Sigmoid colon (tissue), 7 donors: ENCODE data around the gene BHLHE41. TPM values are rescaled to one million over a fixed set of nuclear protein-coding genes. Genes with fewer than 3 reads are reported as not detected.
A peak's percentile ranks its signal among the peaks of the same experiment; 100 is the strongest.

Source experiments
- DNase-seq: peaks from one replicate; pipeline ENCODE4 v3.0.0-alpha.2; 2019
- H3K27ac ChIP-seq, 4 donors: fragments of 200-600 bp; sonication (generic); one replicate each; pipeline ENCODE4 v1.5.1; 2016 to 2019; ENCODE audit warnings: mild to moderate bottlenecking in 1 of 4
- H3K27me3 ChIP-seq, 3 donors: fragments of 200-600 bp; sonication (generic); one replicate each; pipeline ENCODE4 v1.5.1; 2019; ENCODE audit warnings: mild to moderate bottlenecking in 1 of 3
- H3K36me3 ChIP-seq, 4 donors: fragments of 200-600 bp; sonication (generic); one replicate each; pipeline ENCODE4 v1.5.1; 2016 to 2019
- H3K4me1 ChIP-seq, 4 donors: fragments of 200-600 bp; sonication (generic); one replicate each; pipeline ENCODE4 v1.5.1; 2017 to 2019
- H3K4me3 ChIP-seq, 4 donors: fragments of 200-600 bp; sonication (generic); one replicate each; pipeline ENCODE4 v1.5.1; 2017 to 2019; ENCODE audit warnings: mild to moderate bottlenecking in 2 of 4, moderate library complexity in 1 of 4
- H3K9me3 ChIP-seq, 4 donors: fragments of 200-600 bp in 3 of 4; sonication (generic) in 3 of 4; one replicate each; pipeline versions ENCODE4 v1.5.1 to v1.6.1; 2013 to 2019
- EP300 ChIP-seq, 4 donors: sonication (generic); formaldehyde crosslinking; IDR thresholded peaks; one replicate each; pipeline ENCODE4 v1.6.1; 2017; ENCODE audit warnings: antibody characterized with exemption in 4 of 4
- POLR2A ChIP-seq, 2 donors: fragments of 450-650 bp; IDR thresholded peaks; one replicate each; pipeline ENCODE4 v1.6.1; 2016; ENCODE audit warnings: antibody characterized with exemption in 2 of 2, mild to moderate bottlenecking in 2 of 2, moderate library complexity in 2 of 2
- POLR2AphosphoS5 ChIP-seq, 4 donors: sonication (generic); formaldehyde crosslinking; IDR thresholded peaks; one replicate each; pipeline ENCODE4 v1.6.1; 2017; ENCODE audit warnings: antibody characterized with exemption in 4 of 4
- WGBS, 2 donors: extraction: QIAGEN DNeasy Blood & Tissue Kit; methylation state at CpG; one replicate each; pipeline ENCODE4 v1.1.7; 2013; 5-methylcytosine and 5-hydroxymethylcytosine counted together
- intact Hi-C: fragments of 100-400 bp; cut with DNase I; formaldehyde crosslinking; loops from one replicate; pipeline ENCODE4 v1.15.1; 2023
- polyA plus RNA-seq, 3 donors: library from polyadenylated mRNA; stranded (reverse); fragments of 200-250 nt; gene quantifications; one replicate each; pipeline ENCODE4 v1.2.3, GENCODE V29; 2013
- total RNA-seq, 4 donors: library from RNA; depleted of rRNA; stranded (reverse); fragments of >200 nt; gene quantifications; one replicate each; pipeline ENCODE4 v1.1.0, GENCODE V29; 2016
- TF ChIP-seq, protein P1 (sequence below), 4 experiments: fragments of 450-650 bp in 3 of 4; fragments of 200-600 bp in 1 of 4; IDR thresholded peaks; one replicate each; pipeline ENCODE4 v1.5.1; 2016 to 2019; ENCODE audit warnings: antibody characterized with exemption in 4 of 4, mild to moderate bottlenecking in 3 of 4, moderate library complexity in 2 of 4
- donor health status: healthy with polysubstance abuse.
- donor health status: Bipolar disorder and iron deficiency.
- donor health status: healthy.

The BHLHE41 gene
- total and polyA plus RNA-seq, 7 donors: 3.9 to 12.6 (median 6.2) TPM

DNA sequence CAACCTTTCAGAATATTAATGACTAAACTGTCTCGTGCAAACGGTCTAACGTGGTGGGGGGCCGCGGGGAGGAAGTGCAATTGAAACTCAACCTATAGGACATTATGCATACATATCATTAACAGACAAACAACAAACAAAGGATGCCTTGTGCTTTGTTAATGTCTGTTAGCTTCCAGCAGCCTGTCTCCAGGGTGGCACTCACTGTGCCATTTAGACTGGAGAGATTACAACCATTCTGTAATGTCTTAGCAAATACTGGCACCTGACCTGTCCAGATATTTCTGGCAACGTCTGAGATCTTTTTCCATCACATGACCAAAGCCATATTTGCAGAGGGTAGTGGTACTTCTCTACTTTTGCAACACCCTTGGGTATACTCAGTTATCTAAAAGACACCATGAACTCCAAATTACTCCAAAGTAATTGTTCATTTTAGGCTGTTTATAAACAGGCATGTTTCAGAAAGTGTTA is 11.6 kb downstream of the BHLHE41 start:
- Histone ChIP-seq H3K4me1 (peaks cover 0 to 21% (median 18%) of the 10 kb centered on the region in 4 donors), H3K36me3 (no peaks in the 10 kb centered on the region), H3K27ac (peak overlapping the region; percentile 91 to 95 (median 92)), H3K9me3 (no peaks in the 10 kb centered on the region), H3K27me3 (no peaks in the 10 kb centered on the region), H3K4me3 (peak overlapping the region in 2 of 4 donors; percentile 55 to 57)
- intact Hi-C loops: loop anchor here (5.0 kb wide), 3 partner anchors 151 to 719 kb away; partner anchors contain the start of gene ITPR2
- DNase-seq: no peak
- TF ChIP-seq POLR2A (IDR thresholded peaks at IDR 0.05) (no peak), EP300 (IDR thresholded peaks at IDR 0.05) (peak in 1 of 4 donors; percentile 75), POLR2AphosphoS5 (IDR thresholded peaks at IDR 0.05) (peak in 2 of 4 donors; percentile 46 to 56)
- TF ChIP-seq, protein P1, sequence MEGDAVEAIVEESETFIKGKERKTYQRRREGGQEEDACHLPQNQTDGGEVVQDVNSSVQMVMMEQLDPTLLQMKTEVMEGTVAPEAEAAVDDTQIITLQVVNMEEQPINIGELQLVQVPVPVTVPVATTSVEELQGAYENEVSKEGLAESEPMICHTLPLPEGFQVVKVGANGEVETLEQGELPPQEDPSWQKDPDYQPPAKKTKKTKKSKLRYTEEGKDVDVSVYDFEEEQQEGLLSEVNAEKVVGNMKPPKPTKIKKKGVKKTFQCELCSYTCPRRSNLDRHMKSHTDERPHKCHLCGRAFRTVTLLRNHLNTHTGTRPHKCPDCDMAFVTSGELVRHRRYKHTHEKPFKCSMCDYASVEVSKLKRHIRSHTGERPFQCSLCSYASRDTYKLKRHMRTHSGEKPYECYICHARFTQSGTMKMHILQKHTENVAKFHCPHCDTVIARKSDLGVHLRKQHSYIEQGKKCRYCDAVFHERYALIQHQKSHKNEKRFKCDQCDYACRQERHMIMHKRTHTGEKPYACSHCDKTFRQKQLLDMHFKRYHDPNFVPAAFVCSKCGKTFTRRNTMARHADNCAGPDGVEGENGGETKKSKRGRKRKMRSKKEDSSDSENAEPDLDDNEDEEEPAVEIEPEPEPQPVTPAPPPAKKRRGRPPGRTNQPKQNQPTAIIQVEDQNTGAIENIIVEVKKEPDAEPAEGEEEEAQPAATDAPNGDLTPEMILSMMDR (IDR thresholded peaks at IDR 0.05): no peak
- WGBS, 2 donors: 9 to 36% methylated on average over 6 of the region's 6 CpGs

DNA sequence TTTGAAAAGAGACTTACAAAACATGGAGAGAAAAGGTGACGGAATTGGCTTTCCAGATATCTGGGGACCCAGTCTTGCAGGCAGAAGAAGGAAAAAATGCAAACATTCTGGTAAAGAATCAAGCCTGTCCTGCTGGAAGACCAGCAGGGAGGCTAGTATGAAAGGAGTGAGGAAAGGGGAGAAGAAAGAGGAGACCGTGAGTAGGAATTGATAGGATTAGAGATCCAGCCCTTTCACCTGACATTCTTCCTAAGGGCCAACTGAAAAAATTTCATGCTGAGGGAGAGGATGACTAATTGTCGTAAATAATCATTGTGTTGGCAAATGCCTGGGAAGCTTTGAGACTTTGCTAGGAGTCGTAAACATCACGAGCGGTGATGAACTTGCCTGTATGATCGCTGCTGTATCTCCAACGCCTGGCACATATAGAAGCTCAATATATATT is 12.1 kb downstream of the BHLHE41 start:
- intact Hi-C loops: loop anchor here (5.0 kb wide), 3 partner anchors 150 to 720 kb away; partner anchors contain the start of gene ITPR2
- H3K27me3 ChIP-seq: no peaks in the 10 kb centered on the region
- no peaks in the 10 kb centered on the region for H3K9me3 ChIP-seq
- TF ChIP-seq POLR2AphosphoS5 (IDR thresholded peaks at IDR 0.05) (no peak), POLR2A (IDR thresholded peaks at IDR 0.05) (no peak), EP300 (IDR thresholded peaks at IDR 0.05) (no peak)
- TF ChIP-seq, protein P1 (IDR thresholded peaks at IDR 0.05): no peak
- 39 to 76% methylated on average over 8 of the region's 8 CpGs for WGBS, 2 donors
- H3K4me3 ChIP-seq: no peak overlapping the region
- H3K27ac ChIP-seq: peak overlapping the region; percentile 91 to 95 (median 92)
- H3K4me1 ChIP-seq: peaks cover 0 to 21% (median 18%) of the 10 kb centered on the region in 4 donors
- no peaks in the 10 kb centered on the region for H3K36me3 ChIP-seq
- DNase-seq: no peak

DNA sequence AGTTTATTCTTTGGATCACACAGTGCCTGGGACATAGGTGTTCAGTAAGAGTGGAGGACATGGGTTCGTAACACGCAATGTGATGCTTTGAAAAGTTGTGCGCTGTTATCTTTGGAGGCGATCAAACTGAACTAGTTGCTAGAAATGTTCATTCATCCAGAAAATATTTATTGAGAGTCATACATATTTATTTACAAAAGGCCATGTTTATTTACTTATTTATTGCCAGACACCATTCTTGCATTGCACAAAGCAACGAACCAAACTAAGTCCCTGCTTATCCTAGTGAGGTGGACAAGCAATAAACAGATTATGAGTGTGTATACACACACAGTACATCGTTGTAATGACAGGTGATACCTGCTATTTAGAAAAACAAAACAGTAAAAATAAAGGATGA is 12.6 kb downstream of the BHLHE41 start:
- 73 to 81% methylated on average over 6 of the region's 6 CpGs for WGBS, 2 donors
- peak overlapping the region in 2 of 4 donors; percentile 92 to 95 for H3K27ac ChIP-seq

DNA sequence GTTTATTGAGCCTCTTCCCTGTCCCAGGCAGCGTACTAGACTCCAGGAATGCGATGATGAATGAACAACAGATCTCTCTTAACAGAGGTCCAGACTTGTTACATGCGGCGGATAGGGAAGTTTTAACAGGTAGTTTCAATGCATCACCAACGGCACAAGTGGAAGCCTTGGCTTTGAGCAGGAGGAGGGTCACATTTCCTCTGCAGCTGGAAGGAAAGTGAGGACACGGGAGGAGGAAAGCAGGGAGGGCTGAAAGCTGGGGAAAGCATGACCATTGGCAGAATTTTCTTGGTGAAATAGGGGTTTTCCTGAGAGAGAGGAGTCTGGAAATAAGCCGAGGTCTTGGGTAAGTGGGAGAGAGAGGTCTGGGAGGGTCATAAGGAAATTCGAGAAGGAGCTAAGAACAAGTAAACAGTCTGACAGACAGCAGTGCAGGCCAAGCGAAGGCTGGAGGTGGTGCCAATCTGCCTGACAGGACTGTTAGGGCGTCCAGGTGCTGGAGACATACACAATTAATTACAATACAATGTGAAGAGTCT is 15.4 kb downstream of the BHLHE41 start:
- no peak for TF ChIP-seq EP300 (IDR thresholded peaks at IDR 0.05)
- TF ChIP-seq, protein P1 (IDR thresholded peaks at IDR 0.05): no peak
- no peak for TF ChIP-seq POLR2A (IDR thresholded peaks at IDR 0.05)
- TF ChIP-seq POLR2AphosphoS5 (IDR thresholded peaks at IDR 0.05): peak in 1 of 4 donors; percentile 39
- peak overlapping the region; percentile 23 to 67 (median 46) for H3K27ac ChIP-seq
- no peaks in the 10 kb centered on the region for H3K27me3 ChIP-seq
- H3K9me3 ChIP-seq: no peaks in the 10 kb centered on the region
- intact Hi-C loops: no loop called here
- no peak overlapping the region for H3K4me3 ChIP-seq
- DNase-seq: peak; percentile 79
- no peaks in the 10 kb centered on the region for H3K36me3 ChIP-seq
- peaks cover 0 to 15% (median 10%) of the 10 kb centered on the region in 4 donors for H3K4me1 ChIP-seq
- 54 to 74% methylated on average over 10 of the region's 10 CpGs for WGBS, 2 donors

More for the DNA sequence above, 12.6 kb downstream of the BHLHE41 start:
- Histone ChIP-seq H3K4me1 (peaks cover 0 to 21% (median 18%) of the 10 kb centered on the region in 4 donors), H3K4me3 (no peak overlapping the region), H3K9me3 (no peaks in the 10 kb centered on the region), H3K36me3 (no peaks in the 10 kb centered on the region), H3K27me3 (no peaks in the 10 kb centered on the region)
- no peak for DNase-seq
- intact Hi-C loops: loop anchor here (5.0 kb wide), 3 partner anchors 150 to 720 kb away; partner anchors contain the start of gene ITPR2
- TF ChIP-seq POLR2AphosphoS5 (IDR thresholded peaks at IDR 0.05): no peak
- TF ChIP-seq, protein P1 (IDR thresholded peaks at IDR 0.05): no peak
- TF ChIP-seq EP300 (IDR thresholded peaks at IDR 0.05): no peak
- no peak for TF ChIP-seq POLR2A (IDR thresholded peaks at IDR 0.05)
